ENCODE data around the gene MYMX.
A peak's percentile ranks its signal among the peaks of the same experiment; 100 is the strongest.

MYMX gene

DNA sequence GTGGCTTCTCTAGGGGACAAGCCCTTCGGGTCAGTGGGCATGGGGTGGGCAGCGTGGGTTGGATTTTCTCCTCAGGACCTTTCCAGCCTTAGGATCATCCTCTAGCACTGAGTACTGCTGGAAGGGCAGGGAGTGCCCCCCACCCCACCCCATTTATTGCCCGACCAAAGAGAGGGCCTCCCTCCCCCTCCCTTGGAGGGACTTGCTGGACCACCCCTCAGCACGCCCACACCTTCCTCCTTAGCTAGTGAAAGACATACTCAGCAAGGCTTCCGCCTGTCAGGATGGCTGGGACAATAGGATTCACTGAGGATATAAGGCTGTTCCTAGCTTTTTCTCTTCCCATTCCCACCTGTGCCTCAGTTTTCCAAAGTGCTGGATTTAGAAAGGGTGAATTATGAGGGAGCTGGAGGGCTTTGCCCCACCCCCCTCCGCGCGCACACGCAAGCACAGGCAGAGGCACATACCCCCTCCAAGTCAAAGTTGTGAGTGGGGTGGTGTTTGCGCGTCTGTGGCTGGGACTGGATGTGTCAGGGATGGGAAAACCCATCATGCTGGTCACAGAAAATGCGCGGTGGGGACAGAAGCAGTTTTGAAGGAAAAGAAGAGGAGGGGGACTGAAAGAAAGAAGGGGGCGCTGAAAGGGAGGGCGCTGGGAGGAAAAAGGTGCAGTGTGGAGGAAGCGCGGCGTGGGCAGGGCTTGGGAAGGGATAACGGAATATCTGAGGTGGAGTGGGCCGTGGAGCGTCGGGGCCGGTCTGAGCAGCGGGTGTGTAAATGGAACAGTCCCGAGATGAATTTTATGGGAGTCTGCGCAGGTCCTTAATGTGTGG, 6.0 kb downstream of the MYMX start:
- no peaks in the 10 kb centered on the region for H3K9me3 ChIP-seq (ENCODE audit: insufficient read depth, low read depth, low read length)
- H3K27me3 ChIP-seq (ENCODE audit: insufficient read depth, low read length): peaks cover under 1% of the 10 kb centered on the region; the same call in 1 of the 2 replicates
- peaks cover 9% of the 10 kb centered on the region; the same call in 1 of the 2 replicates for H3K36me3 ChIP-seq (ENCODE audit: insufficient read depth, low read depth, low read length)
- H3K4me3 ChIP-seq (ENCODE audit: low read length): peak overlapping the region; percentile 97
- no peak overlapping the region for H3K27ac ChIP-seq (ENCODE audit: low read length)
- peaks cover 40% of the 10 kb centered on the region for H3K4me1 ChIP-seq (ENCODE audit: insufficient read depth, low read length)
- peak overlapping the region; percentile 52; the same call in 1 of the 2 replicates for H3K9ac ChIP-seq (ENCODE audit: low read depth, low read length)

DNA sequence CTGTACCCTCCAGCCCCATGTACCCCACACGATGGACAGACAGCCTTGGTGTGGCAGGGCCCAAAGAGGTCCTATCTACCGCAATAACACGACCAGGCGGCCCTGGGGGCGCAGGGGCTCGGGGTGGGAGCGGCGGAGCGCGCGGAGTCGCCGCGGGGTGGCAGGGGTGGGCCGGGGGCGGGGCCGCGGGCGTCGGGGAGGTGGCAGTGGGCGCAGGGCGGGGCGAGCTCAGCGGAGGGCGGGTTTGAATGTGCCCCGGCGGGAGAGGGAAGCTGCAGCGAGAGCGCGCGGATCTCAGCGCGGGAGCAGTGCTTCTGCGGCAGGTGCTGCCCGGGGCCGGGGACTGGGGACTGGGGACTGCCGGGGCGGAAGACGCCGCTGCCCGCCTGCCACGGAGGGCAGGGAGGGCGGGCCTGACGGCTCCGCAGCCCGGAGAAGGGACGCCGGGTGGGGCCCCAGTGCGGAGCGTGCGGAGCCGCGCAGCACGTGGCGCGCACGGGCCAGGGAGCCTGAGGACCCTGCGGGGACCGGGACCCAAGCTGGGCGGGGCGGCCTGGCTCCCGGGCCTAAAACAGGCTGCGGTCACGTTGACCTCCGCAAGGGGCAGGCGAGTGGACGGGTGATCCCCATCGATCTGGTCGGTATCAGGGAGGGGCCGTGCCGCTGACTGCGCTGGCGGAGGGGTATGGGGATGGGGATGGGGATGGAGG, 6.7 kb downstream of the MYMX start, which contains the start of gene SLC29A1:
TSS of gene SLC29A1 (plus strand) at position 277 of the 710 bp plus-strand sequence. CDS start 3,719 bp downstream, outside the sequence.
- H3K9me3 ChIP-seq (ENCODE audit: insufficient read depth, low read depth, low read length): no peaks in the 10 kb centered on the region
- peaks cover 33% of the 10 kb centered on the region for H3K4me1 ChIP-seq (ENCODE audit: insufficient read depth, low read length)
- H3K27ac ChIP-seq (ENCODE audit: low read length): no peak within 1 kb of the TSS
- H3K4me3 ChIP-seq (ENCODE audit: low read length): peak within 1 kb of the TSS; percentile 97
- H3K36me3 ChIP-seq (ENCODE audit: insufficient read depth, low read depth, low read length): peaks cover 17% of the 10 kb centered on the region; the same call in 1 of the 2 replicates
- no peaks in the 10 kb centered on the region for H3K27me3 ChIP-seq (ENCODE audit: insufficient read depth, low read length)
- H3K9ac ChIP-seq (ENCODE audit: low read depth, low read length): peak within 1 kb of the TSS; percentile 84; the same call in 1 of the 2 replicates

DNA sequence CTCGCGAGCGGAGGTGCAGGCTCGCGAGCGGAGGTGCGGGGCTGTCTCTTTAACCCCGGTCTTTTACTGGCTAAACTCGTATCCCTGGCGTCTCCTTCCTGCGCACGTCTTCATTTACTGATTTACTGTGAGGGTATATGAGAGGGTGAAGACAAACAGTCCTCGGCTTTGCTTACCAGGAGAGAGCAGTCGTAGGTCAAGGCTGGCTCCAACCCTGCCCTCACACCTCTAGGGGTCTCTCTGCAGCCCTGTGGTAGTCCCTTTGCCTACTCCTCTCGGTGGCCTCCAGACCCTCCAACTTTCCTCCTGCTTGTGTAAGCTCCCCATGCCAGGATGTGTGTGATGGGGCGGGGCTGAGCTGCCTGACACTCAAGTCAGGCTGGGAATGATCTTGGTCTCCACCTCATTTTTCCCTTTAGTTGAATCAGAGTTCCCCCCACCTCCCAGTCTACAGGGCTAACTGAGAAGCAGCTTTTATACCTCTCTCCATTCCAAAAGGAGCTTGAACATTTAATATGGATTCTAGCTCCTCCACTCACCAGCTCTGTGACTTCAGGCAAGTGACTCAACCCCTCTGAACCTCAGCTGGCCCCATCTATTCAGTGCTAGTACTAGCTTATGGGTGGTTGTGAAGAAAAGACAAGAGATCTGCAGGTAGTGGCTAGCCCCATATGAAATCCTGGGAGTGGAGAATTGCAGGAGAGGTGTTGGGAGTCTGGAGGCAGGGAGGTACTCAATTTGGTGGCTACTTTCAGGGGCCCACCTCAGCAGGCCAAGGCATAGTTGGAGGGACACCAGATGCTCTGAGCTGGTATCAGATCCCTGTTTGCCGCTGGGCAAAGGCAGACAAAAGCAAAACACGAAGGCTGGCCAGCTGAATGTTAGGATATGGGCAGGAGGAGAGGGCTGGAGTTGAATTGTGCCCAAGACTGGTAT, 7.6 kb downstream of the MYMX start:
- peak overlapping the region; percentile 84; the same call in 1 of the 2 replicates for H3K9ac ChIP-seq (ENCODE audit: low read depth, low read length)
- H3K36me3 ChIP-seq (ENCODE audit: insufficient read depth, low read depth, low read length): peaks cover 25% of the 10 kb centered on the region
- H3K4me1 ChIP-seq (ENCODE audit: insufficient read depth, low read length): peaks cover 31% of the 10 kb centered on the region
- no peaks in the 10 kb centered on the region for H3K27me3 ChIP-seq (ENCODE audit: insufficient read depth, low read length)
- no peaks in the 10 kb centered on the region for H3K9me3 ChIP-seq (ENCODE audit: insufficient read depth, low read depth, low read length)
- H3K27ac ChIP-seq (ENCODE audit: low read length): no peak overlapping the region
- H3K4me3 ChIP-seq (ENCODE audit: low read length): peak overlapping the region; percentile 97

DNA sequence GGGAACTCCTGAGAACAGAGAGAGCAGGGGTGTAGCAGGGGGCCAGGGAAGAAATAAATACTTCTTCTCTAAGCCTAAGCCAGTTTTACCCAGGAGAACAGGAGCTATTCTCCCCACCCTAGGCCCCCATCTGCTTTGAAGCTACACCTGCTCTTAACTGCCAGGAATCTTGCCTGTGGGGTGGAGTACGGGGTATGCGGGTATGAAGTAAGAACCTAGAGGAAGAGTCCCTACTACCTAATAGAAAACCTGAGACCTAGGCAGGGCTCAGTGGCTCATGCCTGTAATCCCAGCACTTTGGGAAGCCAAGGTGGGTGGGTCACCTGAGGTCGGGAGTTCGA, 8.2 kb downstream of the MYMX start:
- Histone ChIP-seq H3K27me3 (ENCODE audit: insufficient read depth, low read length) (no peaks in the 10 kb centered on the region), H3K9ac (ENCODE audit: low read depth, low read length) (peak overlapping the region; percentile 84; the same call in 1 of the 2 replicates), H3K27ac (ENCODE audit: low read length) (no peak overlapping the region), H3K9me3 (ENCODE audit: insufficient read depth, low read depth, low read length) (no peaks in the 10 kb centered on the region), H3K36me3 (ENCODE audit: insufficient read depth, low read depth, low read length) (peaks cover 32% of the 10 kb centered on the region), H3K4me1 (ENCODE audit: insufficient read depth, low read length) (peaks cover 31% of the 10 kb centered on the region), H3K4me3 (ENCODE audit: low read length) (peak overlapping the region; percentile 97; the same call in 1 of the 2 replicates)

DNA sequence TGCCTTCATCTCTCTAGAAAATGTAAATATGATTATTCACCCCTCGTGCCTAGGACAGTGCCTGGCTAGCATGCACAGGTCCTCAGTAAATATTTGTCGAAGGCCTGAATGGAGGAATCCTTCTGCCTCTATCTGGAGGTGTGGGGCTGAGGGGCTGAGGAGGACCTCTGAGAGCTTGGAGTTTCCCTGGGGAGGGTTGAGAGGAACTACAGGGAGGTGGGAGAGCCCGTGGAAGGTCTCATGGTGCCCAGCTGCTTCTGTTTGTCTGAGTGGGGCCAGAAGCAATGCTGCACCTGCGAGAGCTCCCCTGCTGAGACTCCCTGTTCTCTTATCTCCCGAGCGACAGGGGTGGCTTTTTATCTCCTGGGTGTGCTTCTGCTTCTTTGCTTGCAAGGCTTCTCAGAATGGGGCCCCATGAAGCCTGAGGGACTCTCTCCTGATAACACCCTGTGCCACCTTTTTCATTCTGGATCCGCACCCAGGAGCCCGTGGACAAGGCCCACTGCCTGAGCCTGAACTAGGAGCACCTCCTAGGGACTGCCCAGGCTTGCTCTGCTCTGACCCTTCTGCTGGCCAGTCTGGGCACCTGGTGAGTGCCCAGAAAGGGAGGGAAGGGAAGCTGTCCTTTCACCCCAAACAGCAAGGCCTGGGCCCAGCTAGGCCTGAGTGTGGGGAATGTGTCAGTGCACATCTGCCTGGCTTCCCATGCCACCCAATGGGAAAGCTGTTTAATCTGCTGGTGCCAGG, 9.0 kb downstream of the MYMX start:
- H3K4me3 ChIP-seq (ENCODE audit: low read length): peak overlapping the region; percentile 38; the same call in 1 of the 2 replicates
- no peak overlapping the region for H3K27ac ChIP-seq (ENCODE audit: low read length)
- peaks cover 40% of the 10 kb centered on the region for H3K36me3 ChIP-seq (ENCODE audit: insufficient read depth, low read depth, low read length)
- no peaks in the 10 kb centered on the region for H3K27me3 ChIP-seq (ENCODE audit: insufficient read depth, low read length)
- H3K4me1 ChIP-seq (ENCODE audit: insufficient read depth, low read length): peaks cover 31% of the 10 kb centered on the region
- H3K9ac ChIP-seq (ENCODE audit: low read depth, low read length): peak overlapping the region; percentile 37; the same call in 1 of the 2 replicates
- H3K9me3 ChIP-seq (ENCODE audit: insufficient read depth, low read depth, low read length): no peaks in the 10 kb centered on the region

DNA sequence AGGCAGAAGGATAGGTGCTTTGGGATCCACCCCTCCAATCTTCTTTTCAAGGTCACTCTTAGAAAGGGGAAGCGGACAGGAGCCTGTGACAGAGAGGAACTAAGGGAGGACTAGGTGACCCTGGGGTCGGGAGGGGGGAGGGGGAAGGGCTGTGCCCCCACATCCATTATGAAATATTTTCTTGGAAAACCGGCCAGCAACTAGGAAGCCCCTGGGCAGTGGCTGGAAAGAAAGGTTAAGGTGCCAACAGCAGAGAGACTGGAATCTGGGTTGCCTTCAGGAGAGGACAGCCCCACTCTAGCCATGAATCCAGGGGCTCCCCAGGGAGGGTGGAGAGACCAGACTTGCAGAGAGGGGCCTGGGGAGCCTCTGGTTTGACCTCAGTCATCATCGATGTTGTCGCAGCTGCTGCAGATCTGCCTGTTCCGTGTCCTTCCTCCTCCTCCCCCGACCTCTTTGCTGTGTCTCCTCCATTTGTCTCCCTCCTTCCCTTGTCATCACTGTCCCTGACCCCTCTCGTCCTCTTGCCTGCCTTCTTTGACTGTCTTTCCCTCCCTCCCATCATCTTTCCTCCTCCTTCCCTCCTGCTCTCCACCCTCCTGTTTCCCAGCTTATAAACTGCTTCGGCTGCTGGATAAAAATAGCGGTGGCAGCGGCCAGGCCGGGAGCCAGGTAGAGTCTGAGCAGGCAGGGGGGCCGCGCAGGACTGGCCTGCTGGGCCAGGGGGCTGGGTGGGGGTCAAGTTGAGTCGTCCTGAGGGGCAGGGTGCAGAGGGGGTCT, 9.8 kb downstream of the MYMX start:
- Histone ChIP-seq H3K4me3 (ENCODE audit: low read length) (peak overlapping the region; percentile 38; the same call in 1 of the 2 replicates), H3K27ac (ENCODE audit: low read length) (no peak overlapping the region), H3K27me3 (ENCODE audit: insufficient read depth, low read length) (no peaks in the 10 kb centered on the region), H3K4me1 (ENCODE audit: insufficient read depth, low read length) (peaks cover 28% of the 10 kb centered on the region), H3K36me3 (ENCODE audit: insufficient read depth, low read depth, low read length) (peaks cover 48% of the 10 kb centered on the region), H3K9me3 (ENCODE audit: insufficient read depth, low read depth, low read length) (no peaks in the 10 kb centered on the region), H3K9ac (ENCODE audit: low read depth, low read length) (peak overlapping the region; percentile 37; the same call in 1 of the 2 replicates)

DNA sequence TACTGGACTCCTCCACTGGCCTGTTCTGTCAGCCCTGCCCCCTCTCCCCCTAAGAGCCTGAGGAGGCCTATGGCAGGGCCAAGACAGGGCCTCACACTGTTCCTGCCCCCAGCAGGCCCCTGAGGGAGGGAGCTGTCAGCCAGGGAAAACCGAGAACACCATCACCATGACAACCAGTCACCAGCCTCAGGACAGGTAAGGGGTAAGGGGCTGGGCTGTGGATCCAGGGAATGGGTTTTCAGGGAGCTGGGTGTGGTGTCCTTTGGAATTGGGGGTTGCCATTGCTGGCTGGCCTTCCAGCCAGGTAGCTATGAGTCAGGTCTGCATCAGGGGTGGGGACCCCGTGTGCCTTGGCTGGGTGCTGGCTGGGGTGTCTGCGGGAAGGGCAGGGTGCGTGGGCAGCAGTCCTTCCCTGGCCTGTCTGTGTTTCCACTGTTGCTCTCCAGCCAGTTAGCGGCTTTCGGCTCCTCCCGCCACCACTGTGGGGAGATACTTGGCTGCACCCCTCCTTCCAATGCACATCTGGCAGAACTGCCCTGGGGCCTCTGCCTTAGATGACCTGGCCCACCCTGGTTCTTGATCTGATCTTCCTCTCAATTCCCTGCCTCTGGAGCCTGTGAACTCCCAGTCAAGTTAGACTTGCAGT, 10.5 kb downstream of the MYMX start:
- H3K27me3 ChIP-seq (ENCODE audit: insufficient read depth, low read length): no peaks in the 10 kb centered on the region
- H3K4me1 ChIP-seq (ENCODE audit: insufficient read depth, low read length): peaks cover 24% of the 10 kb centered on the region
- H3K9me3 ChIP-seq (ENCODE audit: insufficient read depth, low read depth, low read length): no peaks in the 10 kb centered on the region
- no peak overlapping the region for H3K9ac ChIP-seq (ENCODE audit: low read depth, low read length)
- no peak overlapping the region; the same call in 1 of the 2 replicates for H3K4me3 ChIP-seq (ENCODE audit: low read length)
- H3K36me3 ChIP-seq (ENCODE audit: insufficient read depth, low read depth, low read length): peaks cover 55% of the 10 kb centered on the region
- no peak overlapping the region for H3K27ac ChIP-seq (ENCODE audit: low read length)

DNA sequence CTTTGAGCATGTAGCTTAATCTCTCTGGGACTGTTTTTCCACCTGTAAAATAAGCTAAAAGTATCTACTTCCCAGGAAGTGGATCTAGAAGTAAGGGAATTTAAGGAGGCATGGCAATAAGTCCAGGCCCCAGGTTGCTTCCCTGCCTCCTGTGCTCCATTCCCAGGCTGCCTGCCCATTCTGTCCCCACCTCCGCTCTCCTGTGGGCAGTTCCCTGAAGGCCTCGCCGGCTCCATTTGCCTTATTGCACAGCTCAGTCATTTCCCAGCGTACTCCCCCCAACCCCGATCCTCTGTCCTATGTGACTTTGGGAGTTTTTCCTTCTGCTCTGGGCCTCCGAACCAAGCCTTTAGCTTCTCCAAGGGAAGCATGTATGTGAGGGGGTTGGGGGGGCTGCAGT, 11.3 kb downstream of the MYMX start:
- H3K4me3 ChIP-seq (ENCODE audit: low read length): no peak overlapping the region
- no peak overlapping the region; the same call in 1 of the 2 replicates for H3K9ac ChIP-seq (ENCODE audit: low read depth, low read length)
- no peaks in the 10 kb centered on the region for H3K27me3 ChIP-seq (ENCODE audit: insufficient read depth, low read length)
- H3K27ac ChIP-seq (ENCODE audit: low read length): no peak overlapping the region
- no peaks in the 10 kb centered on the region for H3K9me3 ChIP-seq (ENCODE audit: insufficient read depth, low read depth, low read length)
- peaks cover 21% of the 10 kb centered on the region for H3K4me1 ChIP-seq (ENCODE audit: insufficient read depth, low read length)
- H3K36me3 ChIP-seq (ENCODE audit: insufficient read depth, low read depth, low read length): peaks cover 63% of the 10 kb centered on the region

DNA sequence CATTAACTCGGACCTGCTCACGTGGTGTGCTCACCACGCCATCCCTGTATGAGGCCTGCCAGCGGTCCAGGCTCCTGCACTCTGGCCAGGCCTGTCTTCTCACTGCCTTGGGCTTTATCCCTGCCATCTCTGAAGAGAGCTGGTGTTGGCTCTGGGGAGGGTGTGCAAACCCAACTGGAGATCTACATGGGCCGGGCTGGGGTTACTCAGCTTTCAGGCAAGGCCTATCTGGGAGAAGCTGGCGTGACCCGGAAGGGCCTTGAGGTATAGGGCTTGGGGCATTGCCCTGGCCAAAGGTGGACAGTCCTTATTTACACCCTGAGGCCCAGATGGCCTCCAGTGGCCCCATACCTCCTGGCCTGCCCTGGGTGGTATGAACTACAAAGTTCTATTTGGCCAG, 11.7 kb downstream of the MYMX start:
- H3K4me1 ChIP-seq (ENCODE audit: insufficient read depth, low read length): peaks cover 21% of the 10 kb centered on the region
- no peak overlapping the region for H3K27ac ChIP-seq (ENCODE audit: low read length)
- no peaks in the 10 kb centered on the region for H3K9me3 ChIP-seq (ENCODE audit: insufficient read depth, low read depth, low read length)
- no peak overlapping the region for H3K9ac ChIP-seq (ENCODE audit: low read depth, low read length)
- no peak overlapping the region for H3K4me3 ChIP-seq (ENCODE audit: low read length)
- H3K36me3 ChIP-seq (ENCODE audit: insufficient read depth, low read depth, low read length): peaks cover 67% of the 10 kb centered on the region
- H3K27me3 ChIP-seq (ENCODE audit: insufficient read depth, low read length): no peaks in the 10 kb centered on the region

DNA sequence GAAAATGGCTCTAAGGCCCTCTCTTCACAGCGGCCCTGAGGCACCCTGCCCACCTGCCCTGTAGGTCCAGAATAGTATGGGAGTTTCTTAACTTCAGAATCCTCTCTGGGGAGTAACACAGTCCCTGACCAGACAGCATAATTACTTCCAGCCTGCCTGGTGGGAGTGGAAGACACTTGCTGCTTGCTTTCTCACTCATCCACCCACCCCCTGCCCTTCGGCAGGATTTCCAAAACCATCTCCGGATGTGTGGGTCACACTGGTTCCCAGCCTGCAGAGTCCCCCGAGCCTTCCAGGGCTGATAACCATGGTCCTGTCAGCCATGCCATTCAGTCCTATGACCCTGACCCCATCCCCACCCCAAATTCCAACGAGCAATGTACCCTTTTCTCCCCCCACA, 12.1 kb downstream of the MYMX start:
- H3K27me3 ChIP-seq (ENCODE audit: insufficient read depth, low read length): no peaks in the 10 kb centered on the region
- peaks cover 71% of the 10 kb centered on the region for H3K36me3 ChIP-seq (ENCODE audit: insufficient read depth, low read depth, low read length)
- H3K27ac ChIP-seq (ENCODE audit: low read length): no peak overlapping the region
- H3K4me1 ChIP-seq (ENCODE audit: insufficient read depth, low read length): peaks cover 21% of the 10 kb centered on the region
- no peaks in the 10 kb centered on the region for H3K9me3 ChIP-seq (ENCODE audit: insufficient read depth, low read depth, low read length)
- no peak overlapping the region for H3K9ac ChIP-seq (ENCODE audit: low read depth, low read length)
- H3K4me3 ChIP-seq (ENCODE audit: low read length): no peak overlapping the region
